ENCODE measurements around the gene HAP1.

Gene HAP1

GRCh38 chr17:41724476-41725050, 9.9 kb downstream of the HAP1 start:
- TF ChIP-seq CTCF (IDR thresholded peaks at IDR 0.05; ENCODE audit: low read length) (no peak), EZH2 (optimal IDR thresholded peaks at IDR 0.05; ENCODE audit: low read depth, low read length) (no peak), EZH2phosphoT487 (IDR thresholded peaks at IDR 0.05; ENCODE audit: low read length) (no peak)
- no peak overlapping the region for H3K9ac ChIP-seq (ENCODE audit: low read length)
- H3K9me3 ChIP-seq (replicated peaks; ENCODE audit: insufficient read depth, low read length) = no peaks in the 10 kb centered on the region
- no peaks in the 10 kb centered on the region for H3K9me2 ChIP-seq (replicated peaks; ENCODE audit: insufficient read depth, low read length)
- H3K4me1 ChIP-seq (ENCODE audit: low read length) = no peaks in the 10 kb centered on the region
- H3K79me2 ChIP-seq (ENCODE audit: low read length) = no peaks in the 10 kb centered on the region
- no peak overlapping the region for H3K4me3 ChIP-seq (ENCODE audit: low read length)
- H3K36me3 ChIP-seq (replicated peaks; ENCODE audit: insufficient read depth, low read length) = no peaks in the 10 kb centered on the region
- H4K20me1 ChIP-seq (ENCODE audit: insufficient read depth, low read length) = no peaks in the 10 kb centered on the region
- no peak overlapping the region for H2AFZ ChIP-seq (ENCODE audit: low read length)
- H3K27me3 ChIP-seq (replicated peaks; ENCODE audit: insufficient read depth, low read length) = no peaks in the 10 kb centered on the region
- H3K4me2 ChIP-seq (ENCODE audit: low read depth, low read length) = no peak overlapping the region
- no peaks in the 10 kb centered on the region for H3F3A ChIP-seq (ENCODE audit: insufficient read depth, low read length)
- DNase-seq = no peak
- no peak overlapping the region for H3K27ac ChIP-seq (ENCODE audit: low read length)

DNA sequence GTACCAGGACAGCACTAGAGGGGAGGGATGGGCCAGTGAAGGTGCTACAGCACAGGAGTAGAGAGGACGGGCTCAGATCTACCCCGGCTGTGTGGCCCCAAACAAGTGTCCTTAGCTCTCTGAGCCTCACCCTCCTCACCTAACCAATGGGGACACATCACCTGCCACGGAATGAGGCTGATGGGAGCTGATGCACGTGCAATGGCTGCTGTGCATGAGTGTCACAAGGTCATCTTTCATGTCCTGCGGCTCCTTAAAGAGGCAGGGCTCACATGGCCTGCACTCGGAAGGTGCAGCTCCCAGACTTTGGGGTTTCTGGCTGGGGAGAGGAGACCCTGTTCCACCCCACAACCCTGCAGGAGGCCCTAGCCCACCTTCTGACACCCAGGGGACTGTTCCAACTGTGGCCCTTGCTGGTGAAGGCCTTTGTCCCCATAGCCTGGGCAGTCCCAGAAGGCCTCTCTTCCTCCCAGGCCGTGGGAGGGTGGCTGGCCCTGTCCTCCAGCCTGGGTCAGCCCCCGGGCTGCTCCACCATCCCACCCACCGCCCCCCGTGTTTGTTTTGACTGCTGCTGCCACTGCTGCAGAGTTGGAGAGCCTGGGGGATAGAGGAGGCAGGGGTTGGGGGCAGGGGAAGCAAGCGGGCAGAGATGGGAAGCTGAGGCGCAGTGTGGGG, 10.5 kb downstream of the HAP1 start:
- no peaks in the 10 kb centered on the region for H3K4me1 ChIP-seq (ENCODE audit: low read length)
- no peak overlapping the region for H3K9ac ChIP-seq (ENCODE audit: low read length)
- DNase-seq = no peak
- no peak overlapping the region for H3K4me3 ChIP-seq (ENCODE audit: low read length)
- no peak overlapping the region for H3K27ac ChIP-seq (ENCODE audit: low read length)
- no peak overlapping the region for H3K4me2 ChIP-seq (ENCODE audit: low read depth, low read length)
- no peaks in the 10 kb centered on the region for H4K20me1 ChIP-seq (ENCODE audit: insufficient read depth, low read length)
- TF ChIP-seq EZH2 (optimal IDR thresholded peaks at IDR 0.05; ENCODE audit: low read depth, low read length) (no peak), CTCF (IDR thresholded peaks at IDR 0.05; ENCODE audit: low read length) (no peak), EZH2phosphoT487 (IDR thresholded peaks at IDR 0.05; ENCODE audit: low read length) (no peak)
- no peak overlapping the region for H2AFZ ChIP-seq (ENCODE audit: low read length)
- H3K36me3 ChIP-seq (replicated peaks; ENCODE audit: insufficient read depth, low read length) = no peaks in the 10 kb centered on the region
- H3K9me2 ChIP-seq (replicated peaks; ENCODE audit: insufficient read depth, low read length) = no peaks in the 10 kb centered on the region
- no peaks in the 10 kb centered on the region for H3K9me3 ChIP-seq (replicated peaks; ENCODE audit: insufficient read depth, low read length)
- H3K79me2 ChIP-seq (ENCODE audit: low read length) = no peaks in the 10 kb centered on the region
- H3F3A ChIP-seq (ENCODE audit: insufficient read depth, low read length) = no peaks in the 10 kb centered on the region
- H3K27me3 ChIP-seq (replicated peaks; ENCODE audit: insufficient read depth, low read length) = no peaks in the 10 kb centered on the region

DNA sequence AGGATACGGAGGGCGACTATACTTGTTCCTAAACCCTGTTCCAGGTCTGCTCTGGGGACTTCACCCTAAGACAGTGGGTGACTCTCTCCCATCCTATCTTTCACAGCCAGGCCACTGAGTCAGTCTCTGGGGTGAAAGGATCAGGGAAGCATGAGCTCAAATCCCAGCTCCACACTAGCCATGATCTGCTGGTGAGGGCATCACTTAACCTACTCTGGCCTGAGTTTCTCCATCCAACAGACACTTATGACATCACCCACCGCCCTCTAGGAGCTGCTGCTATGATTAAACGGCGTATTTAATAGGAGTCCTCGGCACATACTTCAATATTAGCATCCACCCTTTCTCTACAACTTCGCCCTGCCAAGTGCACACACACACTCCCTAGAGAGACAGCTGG, 12.2 kb downstream of the HAP1 start:
- no peak for DNase-seq
- H3F3A ChIP-seq (ENCODE audit: insufficient read depth, low read length) = no peaks in the 10 kb centered on the region
- H3K27me3 ChIP-seq (replicated peaks; ENCODE audit: insufficient read depth, low read length) = no peaks in the 10 kb centered on the region
- no peak overlapping the region for H3K4me2 ChIP-seq (ENCODE audit: low read depth, low read length)
- H2AFZ ChIP-seq (ENCODE audit: low read length) = no peak overlapping the region
- H3K4me1 ChIP-seq (ENCODE audit: low read length) = no peaks in the 10 kb centered on the region
- no peaks in the 10 kb centered on the region for H3K79me2 ChIP-seq (ENCODE audit: low read length)
- H3K9me2 ChIP-seq (replicated peaks; ENCODE audit: insufficient read depth, low read length) = no peaks in the 10 kb centered on the region
- no peak overlapping the region for H3K27ac ChIP-seq (ENCODE audit: low read length)
- H3K9ac ChIP-seq (ENCODE audit: low read length) = no peak overlapping the region
- no peaks in the 10 kb centered on the region for H3K9me3 ChIP-seq (replicated peaks; ENCODE audit: insufficient read depth, low read length)
- no peak overlapping the region for H3K4me3 ChIP-seq (ENCODE audit: low read length)
- TF ChIP-seq CTCF (IDR thresholded peaks at IDR 0.05; ENCODE audit: low read length) (no peak), EZH2phosphoT487 (IDR thresholded peaks at IDR 0.05; ENCODE audit: low read length) (no peak), EZH2 (optimal IDR thresholded peaks at IDR 0.05; ENCODE audit: low read depth, low read length) (no peak)
- no peaks in the 10 kb centered on the region for H4K20me1 ChIP-seq (ENCODE audit: insufficient read depth, low read length)
- H3K36me3 ChIP-seq (replicated peaks; ENCODE audit: insufficient read depth, low read length) = no peaks in the 10 kb centered on the region
